GM19395 (cell line): Measurements from ENCODE around the gene CLIC4.

Experiments
- ATAC-seq: cut with Tn5 transposase; IDR thresholded peaks from one replicate; pipeline ENCODE4 v1.9.1; 2021; ENCODE audit warnings: mild to moderate bottlenecking, moderate library complexity; ENCODE audit not compliant: unreplicated experiment

The CLIC4 gene

DNA sequence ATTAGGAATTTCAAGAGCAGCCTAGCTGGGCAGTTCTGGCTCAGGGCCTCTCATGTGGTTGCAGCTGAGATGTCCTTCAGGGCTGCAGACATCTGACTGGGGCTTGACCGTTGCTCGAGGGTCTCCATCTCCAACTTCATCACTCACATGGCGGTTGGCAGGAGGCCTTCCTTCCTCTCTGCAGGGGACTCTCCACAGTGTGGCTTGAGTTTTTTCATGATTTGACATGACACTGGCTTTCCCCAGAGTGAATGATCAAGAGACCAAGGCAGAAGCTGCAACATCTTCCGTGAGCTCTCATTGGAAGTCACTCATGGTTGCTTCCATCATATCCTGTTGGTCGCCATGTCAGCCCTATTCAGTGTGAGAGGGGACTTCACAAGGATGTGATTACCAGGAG, 110.2 kb downstream of the CLIC4 start:
- no peak for ATAC-seq

- no peak for ATAC-seq
Observed at GRCh38 chr1:24856787-24857506, 111.7 kb downstream of the CLIC4 start.

DNA sequence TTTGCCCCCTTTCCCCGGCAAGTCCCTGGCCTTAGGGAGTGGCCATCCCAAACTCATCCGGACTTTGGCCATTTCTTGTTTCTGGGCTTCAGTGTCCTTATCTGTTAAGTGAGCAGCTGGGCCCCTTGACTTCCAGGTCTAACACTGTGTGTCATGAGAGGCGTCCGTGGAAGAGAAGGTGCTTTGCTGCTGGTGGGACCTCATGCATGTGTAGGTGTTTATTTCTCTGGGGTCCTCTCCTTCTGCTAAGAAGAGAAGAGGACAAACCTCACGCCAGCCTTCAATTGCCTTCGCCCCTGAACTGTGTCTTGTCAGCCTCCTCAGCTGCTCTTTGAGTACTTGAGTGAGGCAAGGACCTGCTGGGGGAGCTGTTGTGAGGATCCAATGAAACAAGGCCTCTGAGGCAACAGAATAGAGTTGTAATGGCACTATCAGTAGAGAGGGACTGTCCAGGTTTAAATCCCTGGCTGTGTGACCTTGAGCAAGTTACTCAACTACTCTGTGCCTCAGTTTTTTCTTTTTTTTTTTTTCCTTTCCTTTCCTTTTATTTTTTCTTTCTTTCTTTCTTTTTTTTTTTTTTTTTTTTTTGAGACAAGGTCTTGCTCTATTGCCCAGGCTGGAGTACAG, 112.4 kb downstream of the CLIC4 start:
- ATAC-seq = no peak

- no peak for ATAC-seq
Observed at GRCh38 chr1:24858277-24858676, 113.0 kb downstream of the CLIC4 start.

- no peak for ATAC-seq
Observed at GRCh38 chr1:24859063-24860010, 114.1 kb downstream of the CLIC4 start.

DNA sequence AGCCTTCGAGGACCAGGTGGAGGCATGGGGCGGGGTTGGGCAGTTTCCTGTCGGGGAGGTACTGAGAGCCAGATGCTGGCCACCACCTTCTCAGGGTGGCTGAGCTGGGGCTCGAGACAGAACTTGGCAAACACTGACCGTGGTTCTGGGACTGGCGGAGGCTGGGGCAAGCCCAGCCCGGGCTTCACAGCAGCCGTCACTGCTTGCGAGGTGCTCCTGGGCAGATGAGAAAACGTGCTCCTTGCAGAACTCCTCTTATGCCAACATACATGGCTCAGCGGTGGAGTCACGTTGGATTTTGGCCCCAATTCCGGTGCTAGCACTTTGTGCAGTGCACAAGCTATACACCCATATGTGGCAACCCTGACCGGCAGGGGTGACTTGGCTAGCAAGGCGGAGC, 115.6 kb downstream of the CLIC4 start:
- ATAC-seq = no peak

DNA sequence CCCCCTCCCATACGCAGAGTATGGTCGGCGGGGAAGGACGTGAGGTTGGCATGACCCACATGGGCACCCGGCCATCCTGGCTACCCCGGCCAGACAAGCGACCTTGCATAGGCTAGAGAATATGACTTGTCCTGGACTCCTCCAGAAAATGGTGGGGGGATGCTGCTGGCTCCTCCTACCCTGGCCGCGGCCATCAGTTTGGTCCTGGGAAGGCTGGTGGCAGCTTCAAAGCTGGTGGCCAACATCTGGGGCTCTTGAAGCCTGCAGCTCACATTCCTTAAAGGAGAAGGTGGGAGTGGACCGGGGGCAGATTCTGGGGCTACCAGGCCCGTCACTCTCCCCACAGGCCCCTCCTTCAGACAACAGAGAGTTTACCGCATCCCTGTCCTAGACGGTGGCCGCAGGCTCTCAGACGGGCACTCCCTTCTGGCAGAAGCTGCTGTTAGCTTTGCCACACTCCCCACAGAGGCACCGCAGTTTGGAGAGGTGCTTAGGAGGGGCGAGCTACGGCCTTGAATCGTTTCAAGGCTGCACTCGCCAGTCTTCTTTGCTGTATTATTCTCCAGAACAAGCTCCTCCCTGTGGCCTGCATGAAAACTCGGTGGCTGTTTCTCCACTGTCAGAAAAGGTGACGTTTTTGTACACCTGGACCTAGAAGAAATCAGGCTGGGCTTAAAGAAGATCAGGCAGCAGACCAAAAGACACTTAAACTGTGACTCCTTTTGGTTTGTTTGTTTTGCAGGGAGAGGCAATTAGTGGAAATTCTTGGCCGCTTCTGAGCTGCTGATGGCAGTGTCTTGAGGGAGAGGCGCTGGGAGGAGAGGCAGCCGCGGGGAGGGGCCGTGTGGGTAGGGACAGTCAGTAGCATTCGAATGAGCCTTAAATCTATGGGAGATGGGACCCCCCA, 116.8 kb downstream of the CLIC4 start:
- no peak for ATAC-seq

- ATAC-seq = no peak
Observed at GRCh38 chr1:24862775-24863483, 117.7 kb downstream of the CLIC4 start.

- no peak for ATAC-seq
Observed at GRCh38 chr1:24864370-24864777, 119.1 kb downstream of the CLIC4 start.

- ATAC-seq = no peak
Observed at GRCh38 chr1:24865168-24865567, 119.9 kb downstream of the CLIC4 start.

DNA sequence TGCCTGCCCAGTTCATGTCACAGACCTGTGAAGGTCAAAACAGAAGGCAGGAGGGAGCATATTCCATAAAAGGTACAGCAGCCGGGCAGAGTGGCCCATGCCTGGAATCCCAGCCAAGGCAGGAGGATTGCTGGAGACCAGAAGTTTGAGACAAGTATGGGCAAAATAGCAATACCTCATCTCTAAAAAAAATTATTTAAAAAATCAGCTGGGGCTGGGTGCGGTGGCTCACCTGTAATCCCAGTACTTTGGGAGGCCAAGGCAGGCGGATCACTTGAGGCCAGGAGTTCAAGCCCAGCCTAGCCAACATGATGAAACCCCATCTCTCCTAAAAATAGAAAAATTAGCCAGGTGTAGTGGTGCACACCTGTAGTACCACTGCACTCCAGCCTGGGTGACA, 120.3 kb downstream of the CLIC4 start:
- no peak for ATAC-seq

DNA sequence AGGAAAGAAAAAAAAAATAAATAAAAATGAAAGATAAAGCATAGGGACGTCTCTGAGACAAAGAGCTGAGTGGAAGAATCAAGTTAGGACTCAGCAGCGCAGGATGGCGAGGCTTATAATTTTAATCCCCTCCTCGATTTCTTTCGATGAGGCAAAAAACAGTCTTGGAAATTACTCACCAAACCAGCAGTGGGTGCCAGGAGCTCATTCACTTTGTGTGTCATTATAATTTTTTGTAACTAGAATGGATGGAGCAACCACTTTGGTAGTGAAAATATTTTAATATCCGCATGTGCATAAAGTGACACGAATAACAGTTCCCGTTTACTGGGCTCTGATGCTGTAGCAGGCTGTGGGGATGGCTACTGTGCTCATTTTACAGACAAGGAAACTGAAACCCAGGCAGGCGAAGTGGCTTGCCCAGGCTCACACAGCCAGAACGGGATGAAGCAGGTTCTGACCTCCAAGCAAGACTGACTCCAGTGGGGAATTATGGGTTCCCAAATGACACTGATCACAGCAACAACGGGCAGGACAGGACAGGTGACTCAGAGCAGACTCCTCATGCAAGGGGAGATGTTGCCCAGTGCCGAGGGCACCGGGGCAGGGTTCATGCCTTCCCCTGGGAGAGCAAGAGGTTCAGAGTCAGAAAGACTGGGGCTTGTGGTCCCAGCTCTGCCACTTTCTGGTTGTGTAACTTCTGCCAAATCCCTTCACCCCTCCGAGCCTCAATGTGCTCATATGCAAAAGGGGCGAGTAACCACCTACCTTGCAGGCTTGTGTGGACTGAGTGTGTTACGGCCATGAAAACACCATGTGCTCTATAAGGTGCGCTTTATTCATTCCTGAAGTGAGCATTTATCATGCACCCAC, 121.2 kb downstream of the CLIC4 start:
- no peak for ATAC-seq

GRCh38 chr1:24867084-24867870, 122.0 kb downstream of the CLIC4 start:
- no peak for ATAC-seq

GRCh38 chr1:24868016-24868875, 123.0 kb downstream of the CLIC4 start:
- ATAC-seq = no peak

DNA sequence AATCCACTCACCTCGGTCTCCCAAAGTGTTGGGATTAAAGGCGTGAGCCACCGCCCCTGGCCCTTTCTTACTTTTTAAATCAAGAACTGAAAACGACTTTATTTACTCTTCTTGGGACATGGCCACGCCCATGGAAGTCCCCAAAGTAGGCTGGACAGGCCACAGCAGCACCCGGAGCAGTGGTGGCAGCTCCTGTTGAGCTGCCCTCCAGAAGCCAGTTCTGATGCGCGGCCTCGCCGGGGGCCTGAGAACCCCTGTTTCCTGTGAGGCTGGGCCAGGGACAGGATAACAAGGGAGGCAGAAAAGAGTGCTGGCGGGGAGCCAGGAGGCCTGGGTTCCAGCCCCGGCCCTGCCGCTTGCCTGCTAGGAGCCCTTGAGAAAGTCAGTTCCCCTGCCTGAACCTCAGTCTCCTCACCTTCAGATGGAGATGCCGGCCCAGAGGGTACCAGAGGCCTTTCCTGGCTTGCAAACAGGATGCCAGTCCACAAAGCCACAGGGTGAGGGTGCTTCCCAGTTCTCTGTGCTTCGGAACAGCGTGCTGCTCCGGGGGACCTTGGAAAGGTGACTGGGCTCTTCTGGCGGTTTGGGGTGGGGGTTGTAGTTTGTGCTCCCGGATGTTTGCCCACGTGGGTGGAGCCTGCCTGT, 125.4 kb downstream of the CLIC4 start:
- no peak for ATAC-seq

DNA sequence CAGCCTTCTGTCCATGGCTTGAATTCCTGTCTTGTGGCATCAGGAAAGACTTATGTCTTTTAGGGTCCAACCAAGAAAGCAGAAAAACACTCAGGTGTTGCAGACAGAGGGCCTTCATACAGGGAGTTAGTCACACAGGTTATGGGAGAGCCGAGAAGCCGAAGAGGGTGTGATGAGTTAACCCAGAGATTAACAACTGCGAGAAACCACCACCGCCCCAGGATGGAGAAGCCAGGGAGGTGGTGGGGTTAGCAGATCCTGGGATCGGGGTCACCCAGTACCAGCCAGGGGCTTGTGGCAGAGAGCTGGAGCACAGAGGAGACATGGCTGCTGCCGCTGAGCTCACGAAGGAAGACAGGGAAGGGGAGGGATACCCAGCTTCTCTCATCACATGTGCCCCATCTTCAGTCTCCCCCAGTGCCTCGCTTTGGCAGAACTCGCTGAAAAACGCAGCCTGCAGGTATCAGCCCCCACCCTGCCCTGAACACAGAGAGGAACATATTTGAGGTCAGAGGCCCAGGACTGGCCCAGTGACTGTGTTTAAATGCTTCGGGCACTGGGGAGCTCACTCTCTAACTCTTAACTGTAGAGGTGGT, 126.2 kb downstream of the CLIC4 start:
- ATAC-seq = no peak
